GM21381 (cell line): ENCODE data around the gene HCLS1.
"Not testable (repeated sequence)": the region's sequence is repeated elsewhere in the genome, so short reads cannot be mapped to it uniquely, and the experiment has no call there.

Experiments used
- ATAC-seq: cut with Tn5 transposase; IDR thresholded peaks from one replicate; pipeline ENCODE4 v1.9.1; 2021; ENCODE audit warnings: mild to moderate bottlenecking, moderate library complexity; ENCODE audit not compliant: unreplicated experiment

HCLS1 gene

GRCh38 chr3:121599900-121600299, 60.8 kb downstream of the HCLS1 start:
- not testable (repeated sequence) for ATAC-seq

GRCh38 chr3:121598564-121598963, 62.1 kb downstream of the HCLS1 start:
- ATAC-seq, result no peak

- ATAC-seq, result no peak
Observed at GRCh38 chr3:121595765-121596406, 64.8 kb downstream of the HCLS1 start.

- ATAC-seq, result no peak
Observed at GRCh38 chr3:121594850-121595249, 65.9 kb downstream of the HCLS1 start.

GRCh38 chr3:121593806-121594205, 66.9 kb downstream of the HCLS1 start:
- ATAC-seq, result not testable (repeated sequence)

GRCh38 chr3:121592856-121593702, 67.6 kb downstream of the HCLS1 start, which contains the start of gene FBXO40:
Gene FBXO40 (plus strand): TSS chr3:121593379. CDS start chr3:121620576, 27,197 bp downstream.
- no peak for ATAC-seq

- no peak for ATAC-seq
Observed at GRCh38 chr3:121584418-121584817, 76.3 kb downstream of the HCLS1 start.

GRCh38 chr3:121581691-121582090, 79.0 kb downstream of the HCLS1 start:
- no peak for ATAC-seq
